HFFc6 (cell line): Measurements from ENCODE around the gene AMN. TPM values are rescaled to one million over a fixed set of nuclear protein-coding genes. Genes with fewer than 3 reads are reported as not detected.

ENCODE experiments used
- DNase-seq: peaks from one replicate; pipeline ENCODE4 v3.0.0-alpha.2; 2018
- H3K27ac Mint-ChIP-seq: 2 replicates; pipeline ENCODE4 v1.8.0; 2020; ENCODE audit warnings: mild to moderate bottlenecking, mixed read lengths
- H3K27me3 Mint-ChIP-seq: 2 replicates; pipeline ENCODE4 v1.8.0; 2021; ENCODE audit warnings: mild to moderate bottlenecking, moderate library complexity, mixed read lengths; ENCODE audit not compliant: insufficient read depth
- H3K36me3 Mint-ChIP-seq: 2 replicates; pipeline ENCODE4 v1.8.0; 2021; ENCODE audit warnings: low read depth, mixed read lengths
- H3K4me1 Mint-ChIP-seq: 2 replicates; pipeline ENCODE4 v1.8.0; 2020; ENCODE audit warnings: low read depth, mixed read lengths
- H3K4me3 Mint-ChIP-seq: 2 replicates; pipeline ENCODE4 v1.8.0; 2020; ENCODE audit warnings: mild to moderate bottlenecking, moderate library complexity, mixed read lengths
- H3K9me3 Mint-ChIP-seq: 2 replicates; pipeline ENCODE4 v1.8.0; 2020; ENCODE audit warnings: mild to moderate bottlenecking, mixed read lengths
- CTCF ChIP-seq: fragments of 200-600 bp; sonication (generic); IDR thresholded peaks from 2 replicates; pipeline ENCODE4 v1.5.0; 2021; ENCODE audit warnings: antibody characterized with exemption, mild to moderate bottlenecking
- total RNA-seq, 6 experiments: library from RNA; stranded (reverse); fragmentation: NEBNext Ultra II Directional; extraction: Animal tissue kit (Norgen Biotek cat#: 25700); gene quantifications; 2 replicates in 1 of 6; 3 replicates in 5 of 6; pipeline ENCODE4 v1.2.3, GENCODE V29; 2021

AMN gene
- total RNA-seq, 6 experiments from 2014 or later = not detected

GRCh38 chr14:102966681-102967505 is 44.4 kb downstream of the AMN start:
- Mint-ChIP-seq H3K4me3 (no peak overlapping the region), H3K9me3 (no peaks in the 10 kb centered on the region), H3K27ac (no peak overlapping the region), H3K4me1 (no peaks in the 10 kb centered on the region), H3K27me3 (peaks cover 2% of the 10 kb centered on the region; the same call in 1 of the 2 replicates), H3K36me3 (peaks cover 41% of the 10 kb centered on the region)
- DNase-seq = no peak
- no peak for TF ChIP-seq CTCF

- H3K27me3 Mint-ChIP-seq = peaks cover 2% of the 10 kb centered on the region; the same call in 1 of the 2 replicates
- no peak overlapping the region for H3K27ac Mint-ChIP-seq
- H3K9me3 Mint-ChIP-seq = no peaks in the 10 kb centered on the region
- no peaks in the 10 kb centered on the region for H3K4me1 Mint-ChIP-seq
- no peak for DNase-seq
- no peak overlapping the region for H3K4me3 Mint-ChIP-seq
- peaks cover 42% of the 10 kb centered on the region for H3K36me3 Mint-ChIP-seq
- no peak for TF ChIP-seq CTCF
Observed at GRCh38 chr14:102967506-102967795, 45.0 kb downstream of the AMN start.

GRCh38 chr14:102968306-102968705 is 45.8 kb downstream of the AMN start:
- Mint-ChIP-seq H3K36me3 (peaks cover 46% of the 10 kb centered on the region), H3K27ac (no peak overlapping the region), H3K4me3 (no peak overlapping the region), H3K4me1 (no peaks in the 10 kb centered on the region), H3K27me3 (peaks cover 2% of the 10 kb centered on the region; the same call in 1 of the 2 replicates), H3K9me3 (no peaks in the 10 kb centered on the region)
- TF ChIP-seq CTCF = no peak
- no peak for DNase-seq

- Mint-ChIP-seq H3K4me1 (no peaks in the 10 kb centered on the region), H3K27ac (no peak overlapping the region), H3K9me3 (no peaks in the 10 kb centered on the region), H3K4me3 (no peak overlapping the region), H3K27me3 (peaks cover 2% of the 10 kb centered on the region; the same call in 1 of the 2 replicates), H3K36me3 (peaks cover 50% of the 10 kb centered on the region)
- TF ChIP-seq CTCF = no peak
- no peak for DNase-seq
Observed at GRCh38 chr14:102969060-102969791, 46.8 kb downstream of the AMN start.

- TF ChIP-seq CTCF = no peak
- H3K9me3 Mint-ChIP-seq = no peaks in the 10 kb centered on the region
- H3K4me1 Mint-ChIP-seq = no peaks in the 10 kb centered on the region
- no peak overlapping the region for H3K27ac Mint-ChIP-seq
- peaks cover 2% of the 10 kb centered on the region; the same call in 1 of the 2 replicates for H3K27me3 Mint-ChIP-seq
- no peak overlapping the region for H3K4me3 Mint-ChIP-seq
- no peak for DNase-seq
- H3K36me3 Mint-ChIP-seq = peaks cover 52% of the 10 kb centered on the region
Observed at GRCh38 chr14:102969901-102970300, 47.4 kb downstream of the AMN start.
